H1 (cell line): Measurements from ENCODE around the gene TLR1. TPM values are rescaled to one million over a fixed set of nuclear protein-coding genes. Genes with fewer than 3 reads are reported as not detected.

Experiments
- SIN3A ChIP-seq, 2 experiments: IDR thresholded peaks in 1 of 2; conservative IDR thresholded peaks in 1 of 2; 2 replicates each; pipeline ENCODE4 v1.6.1; 2011 to 2012; ENCODE audit warnings: low read length in 2 of 2, improper control_type of control experiment in 1 of 2, low read depth in 1 of 2, mild to moderate bottlenecking in 1 of 2
- polyA plus RNA-seq, 7 experiments: library from polyadenylated mRNA; depleted of rRNA in 3 of 7; stranded (reverse) in 5 of 7; unstranded in 2 of 7; fragments of >200 nt in 5 of 7; fragments of 200-250 nt in 2 of 7; gene quantifications; 1 replicate in 5 of 7; 2 replicates in 1 of 7; 4 replicates in 1 of 7; pipeline versions ENCODE4 v1.2.1 to v1.2.3, GENCODE V29; 2011 to 2013; ENCODE audit warnings: missing spikeins in 2 of 7, mixed read lengths in 2 of 7
- total RNA-seq: library from RNA; stranded (reverse); fragmentation: NEBNext Ultra II Directional; extraction: Animal tissue kit (Norgen Biotek cat#: 25700); gene quantifications from 2 replicates; pipeline ENCODE4 v1.2.1, GENCODE V29; 2021

TLR1 gene
- total and polyA plus RNA-seq, 2 of the 8 experiments (the other 6 are each of a cell fraction or from before 2014, with no cell fraction given) = not detected

GRCh38 chr4:38785901-38786402 is 18.6 kb downstream of the TLR1 start (continued):
- no peak for TF ChIP-seq SIN3A (conservative IDR thresholded peaks at IDR 0.05 in 1 of 2, IDR thresholded peaks at IDR 0.05 in 1 of 2; ENCODE audit: low read depth in 1 of 2, low read length in 2 of 2)
